ENCODE measurements around the gene LYRM4.
"Not testable (repeated sequence)": the region's sequence is repeated elsewhere in the genome, so short reads cannot be mapped to it uniquely, and the experiment has no call there.

Gene LYRM4

DNA sequence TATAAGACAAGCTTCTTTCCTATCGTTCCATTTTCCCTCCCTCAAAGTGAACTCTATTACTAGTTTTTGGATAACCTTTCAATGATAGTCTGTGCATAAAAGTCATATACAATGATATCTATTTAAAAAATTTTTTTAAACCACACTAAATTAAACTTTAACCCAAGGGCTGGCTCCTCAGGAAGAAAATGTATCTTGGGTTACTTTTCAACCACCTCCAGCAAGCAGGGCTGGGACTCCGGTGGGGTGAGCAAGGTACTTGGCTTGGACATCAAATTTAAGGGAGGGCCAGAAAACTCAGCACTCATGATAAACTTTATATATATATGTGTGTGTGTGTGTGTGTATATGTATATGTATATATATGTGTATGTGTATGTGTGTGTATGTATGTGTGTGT is 189.5 kb downstream of the LYRM4 start:
- DNase-seq: no peak

DNA sequence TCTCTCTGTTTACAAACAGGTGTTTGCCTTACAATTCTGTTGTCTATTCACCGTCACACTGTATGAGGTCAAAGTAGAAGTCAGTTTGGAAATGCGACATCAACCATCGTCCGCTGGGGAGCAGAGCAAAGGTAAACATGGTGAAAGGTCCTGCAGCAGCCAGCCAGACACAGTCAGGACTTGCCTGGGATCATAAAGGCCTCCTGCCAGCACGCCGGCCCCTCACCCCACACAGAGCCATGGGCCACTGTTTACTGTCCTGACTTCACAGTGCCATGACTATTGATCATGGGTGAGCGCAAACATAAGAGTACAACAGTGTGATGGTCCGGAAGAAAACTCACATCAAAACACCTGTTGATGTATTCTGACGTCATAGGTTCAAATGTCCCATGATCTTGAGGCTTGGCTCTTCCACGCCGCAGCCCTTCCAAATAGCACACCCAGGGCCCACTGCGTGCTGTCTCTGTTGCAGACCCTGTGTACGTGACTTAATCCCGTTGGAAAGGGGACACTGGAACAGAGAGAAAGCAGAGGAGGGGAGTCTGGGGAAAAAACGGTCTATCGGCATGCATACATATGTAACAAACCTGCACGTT is 192.5 kb downstream of the LYRM4 start:
- DNase-seq: no peak

DNA sequence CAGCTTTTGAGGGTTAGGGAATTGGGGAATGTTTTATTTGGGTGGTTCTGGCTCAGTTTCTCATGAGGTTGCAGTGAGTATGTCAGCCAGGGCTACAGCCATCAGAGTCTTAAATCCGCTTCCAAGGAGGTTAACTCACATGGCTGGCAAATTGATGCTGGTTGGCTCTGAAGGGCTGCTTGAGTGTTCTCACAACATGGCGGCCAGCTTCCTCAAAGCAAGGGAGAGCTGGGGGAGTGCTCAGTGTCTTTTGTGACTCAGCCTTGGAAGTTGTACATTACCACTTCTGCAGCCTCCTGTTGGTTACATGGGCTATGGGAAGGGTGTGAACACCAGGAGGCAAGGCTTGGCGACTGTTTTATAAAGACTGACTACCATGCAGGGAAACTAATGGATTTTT is 193.4 kb downstream of the LYRM4 start:
- DNase-seq: no peak

DNA sequence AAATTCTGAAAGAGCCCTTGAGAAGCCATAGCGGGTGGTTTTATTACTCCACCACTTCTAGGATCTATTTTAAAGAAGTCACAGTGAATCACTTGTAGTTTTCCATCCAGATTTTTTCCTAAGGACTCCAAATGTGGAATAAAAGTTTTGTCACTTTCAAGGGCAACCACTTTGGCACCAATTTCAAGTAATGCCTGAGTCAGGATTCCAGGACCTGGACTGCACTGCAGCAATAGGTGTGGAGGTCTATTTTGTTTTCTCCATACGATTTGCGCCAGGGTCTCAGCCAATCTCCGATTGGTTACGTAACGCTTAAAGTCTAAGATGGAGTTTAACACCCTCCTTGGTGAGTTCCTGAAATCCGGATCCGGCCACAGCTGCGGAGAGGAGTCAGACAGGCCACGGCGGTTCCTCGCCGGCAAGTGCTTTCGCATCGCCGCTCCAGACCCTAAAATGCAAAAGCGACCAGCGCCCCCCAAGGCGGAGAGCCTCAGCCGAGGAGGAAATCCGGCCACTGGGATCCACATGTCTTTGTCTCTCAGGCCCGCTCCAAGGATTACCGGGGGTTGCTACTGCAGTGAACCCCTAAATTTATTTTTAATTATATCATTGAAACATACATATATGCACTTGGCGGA is 194.2 kb downstream of the LYRM4 start:
- no peak for DNase-seq

DNA sequence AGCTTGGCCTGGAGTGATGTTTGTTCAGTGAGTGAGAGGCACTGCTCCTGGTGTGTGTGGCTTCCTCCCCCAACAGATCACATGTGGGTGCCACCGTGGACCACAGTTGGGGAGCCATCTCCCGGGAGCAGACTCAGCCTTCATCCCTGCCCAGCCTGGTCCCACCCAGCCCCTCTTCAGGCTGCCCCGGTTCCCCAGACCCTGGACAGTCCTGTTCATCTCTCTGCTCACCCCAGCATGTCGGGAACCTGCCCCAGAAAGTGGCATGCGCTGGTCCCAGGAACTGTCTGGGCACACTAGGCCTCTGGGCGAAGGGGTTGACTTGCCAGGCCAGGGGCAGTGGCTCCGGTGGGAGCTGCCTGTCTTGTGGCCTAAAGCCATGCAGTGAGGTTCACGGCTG is 197.1 kb downstream of the LYRM4 start:
- no peak for DNase-seq

DNA sequence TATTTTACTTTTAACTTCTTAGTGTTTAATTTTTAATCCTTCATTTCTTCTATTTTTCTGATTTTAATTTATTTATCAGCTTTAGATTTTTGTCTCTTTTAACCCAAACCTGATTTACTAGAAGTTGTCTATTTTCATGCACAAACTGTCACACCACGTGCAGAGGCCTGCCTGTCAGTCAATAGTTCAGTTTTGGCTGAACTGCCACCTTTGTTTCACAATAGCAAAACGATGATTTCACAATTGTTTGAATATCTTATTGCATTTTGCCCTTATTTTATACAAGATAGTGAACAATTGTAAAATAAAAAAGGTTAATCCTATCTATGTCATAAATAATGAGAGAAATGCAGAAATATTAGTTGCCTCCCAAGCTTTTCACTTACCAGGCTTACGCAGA is 199.6 kb downstream of the LYRM4 start:
- DNase-seq: no peak

DNA sequence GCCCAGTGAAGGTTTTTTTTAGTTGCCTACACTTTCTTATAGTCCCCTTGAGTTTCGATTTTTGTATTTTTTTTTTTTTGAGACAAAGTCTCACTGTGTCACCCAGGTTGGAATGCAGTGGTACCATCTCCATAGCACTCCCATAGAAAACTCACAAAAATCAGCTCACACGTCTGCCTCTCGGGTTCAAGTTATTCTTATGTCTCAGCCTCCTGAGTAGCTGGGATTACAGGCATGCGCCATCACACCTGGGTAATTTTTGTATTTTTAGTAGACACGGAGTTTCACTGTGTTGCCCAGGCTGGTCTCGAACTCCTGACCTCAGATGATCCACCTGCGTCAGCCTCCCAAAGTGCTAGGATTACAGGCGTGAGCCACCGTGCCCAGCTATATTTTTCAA is 200.3 kb downstream of the LYRM4 start:
- DNase-seq: not testable (repeated sequence)

DNA sequence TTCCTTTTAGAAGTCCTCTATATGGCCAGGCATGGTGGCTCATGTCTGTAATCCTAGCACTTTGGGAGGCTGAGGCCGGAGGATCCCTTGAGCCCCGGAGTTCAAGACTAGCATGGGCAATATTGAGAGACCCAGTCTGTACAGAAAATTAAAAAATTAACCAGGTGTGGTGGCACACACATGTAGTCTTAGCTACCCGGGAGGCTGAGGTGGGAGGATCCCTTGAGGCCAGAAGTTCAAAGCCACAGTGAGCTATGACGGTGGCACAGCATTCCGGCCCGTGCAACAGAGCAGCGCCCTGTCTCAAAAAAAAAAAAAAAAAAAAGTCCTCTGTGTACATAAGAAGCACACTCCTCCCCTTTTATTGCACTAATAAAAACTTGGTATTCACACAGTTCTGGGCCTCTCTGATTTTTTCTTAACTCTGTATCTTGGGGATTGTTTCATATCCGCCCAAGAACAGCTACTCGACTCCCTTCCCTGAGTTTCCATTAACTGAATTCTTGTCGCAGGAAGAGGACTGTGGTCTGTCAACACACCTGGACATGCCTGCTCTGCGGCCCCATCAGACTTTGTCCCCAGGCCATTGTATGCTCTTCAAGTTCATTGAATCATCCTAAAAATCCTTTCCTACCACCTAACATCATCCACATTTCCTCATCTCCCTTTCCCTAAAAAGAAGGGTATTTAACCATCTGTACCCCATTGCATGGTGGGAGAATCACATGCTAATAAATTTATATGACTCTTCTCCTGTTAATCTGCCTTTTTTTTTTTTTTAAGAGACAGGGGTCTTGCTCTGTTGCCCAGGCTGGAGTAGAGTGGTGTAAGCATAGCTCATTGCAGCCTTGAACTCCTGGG is 201.5 kb downstream of the LYRM4 start:
- no peak for DNase-seq

Data from midbrain (tissue), 1 donor.